ENCODE measurements around the gene WFDC2.

WFDC2 gene

DNA sequence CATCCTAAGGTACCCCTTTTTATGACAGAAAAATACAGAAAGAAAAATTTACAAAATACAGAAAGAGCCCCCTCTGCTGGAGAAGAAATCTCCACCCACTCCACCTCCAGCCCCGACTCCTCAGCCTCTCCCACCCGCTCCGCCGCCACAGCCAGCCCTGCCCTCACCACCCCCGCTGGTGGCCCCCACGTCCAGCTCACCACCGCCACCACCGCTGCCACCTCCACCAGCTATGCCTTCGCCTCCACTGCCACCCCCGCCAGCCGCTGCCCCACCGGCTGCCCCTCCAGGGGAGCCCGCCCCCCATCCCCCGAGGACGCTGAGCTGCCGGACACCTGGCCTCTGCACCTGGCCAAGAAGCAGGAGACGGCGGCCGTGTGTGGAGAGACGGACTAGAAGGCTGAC, 17.7 kb downstream of the WFDC2 start:
- no peak overlapping the region for H3K9ac ChIP-seq (ENCODE audit: low read depth, low read length, poor library complexity)
- H2BK15ac ChIP-seq (ENCODE audit: low read length) = peak overlapping the region; percentile 96
- H2BK5ac ChIP-seq (ENCODE audit: low read length) = no peak overlapping the region
- H3K9me3 ChIP-seq (replicated peaks in 1 of 2; ENCODE audit: control insufficient read depth in 2 of 2, insufficient read depth in 1 of 2, low read depth in 1 of 2, low read length in 2 of 2) = no peaks in the 10 kb centered on the region
- H3K27ac ChIP-seq (replicated peaks; ENCODE audit: low read length) = no peak overlapping the region
- WGBS, 2 donors (ENCODE audit: extremely low coverage in 2 of 2, insufficient read length in 2 of 2, insufficient replicate concordance in 1 of 2) = no CpG with 5 or more reads among the region's 20 CpGs
- no peak overlapping the region for H2BK120ac ChIP-seq (ENCODE audit: low read depth, low read length)
- H3K18ac ChIP-seq (ENCODE audit: low read length) = no peak overlapping the region
- peak overlapping the region; percentile 87 for H4K8ac ChIP-seq (ENCODE audit: low read depth, low read length)
- H2BK12ac ChIP-seq (ENCODE audit: low read length) = no peak overlapping the region
- peak overlapping the region; percentile 20 for H3K23ac ChIP-seq (ENCODE audit: low read depth, low read length, poor library complexity)
- H3K27me3 ChIP-seq (ENCODE audit: control insufficient read depth in 3 of 3, insufficient read depth in 3 of 3, low read depth in 1 of 3, low read length in 3 of 3) = peaks cover 0 to 26% (median 2%) of the 10 kb centered on the region in 3 experiments
- H2AFZ ChIP-seq (ENCODE audit: low read length) = no peak overlapping the region
- peaks cover 0 to 7% of the 10 kb centered on the region in 2 donors for H3K4me1 ChIP-seq (ENCODE audit: control insufficient read depth in 2 of 2, insufficient read depth in 1 of 2, low read depth in 1 of 2, low read length in 2 of 2)
- H3K36me3 ChIP-seq (replicated peaks in 1 of 2; ENCODE audit: control insufficient read depth in 2 of 2, insufficient read depth in 2 of 2, low read length in 2 of 2) = no peaks in the 10 kb centered on the region
- no peak overlapping the region for H4K91ac ChIP-seq (ENCODE audit: low read depth, low read length, poor library complexity)
- no peak overlapping the region for H3K4me3 ChIP-seq (ENCODE audit: low read length in 2 of 2)
- no peaks in the 10 kb centered on the region for H3K79me1 ChIP-seq (ENCODE audit: low read depth, low read length)
- no peak overlapping the region for H3K14ac ChIP-seq (ENCODE audit: low read length)
- no peak for DNase-seq (ENCODE audit: low spot score)
- peak overlapping the region; percentile 41 for H3K4me2 ChIP-seq (ENCODE audit: insufficient read depth, low read length, poor library complexity, severe bottlenecking)
- no peak overlapping the region for H2AK5ac ChIP-seq (ENCODE audit: low read depth, low read length)
- no peak overlapping the region for H3K4ac ChIP-seq (ENCODE audit: low read length)

DNA sequence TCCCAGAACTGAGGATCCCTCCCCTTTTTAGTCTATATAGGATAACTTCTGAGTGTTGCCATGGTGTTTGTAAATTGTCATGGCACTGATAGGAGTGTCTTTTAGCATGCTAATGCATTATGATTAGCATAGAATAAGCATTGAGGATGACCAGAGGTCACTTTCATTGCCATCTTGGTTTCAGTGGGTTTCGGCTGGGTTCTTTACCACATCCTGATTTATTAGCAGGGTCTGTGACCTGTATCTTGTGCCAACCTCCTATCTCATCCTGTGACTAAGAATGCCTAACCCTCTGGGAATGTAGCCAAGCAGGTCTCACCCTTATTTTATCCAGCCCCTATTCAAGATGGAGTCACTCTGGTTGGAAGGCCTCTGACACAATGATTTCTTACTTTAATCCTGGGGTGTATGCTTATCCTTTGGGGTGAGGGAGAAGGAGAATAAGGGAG, 19.6 kb downstream of the WFDC2 start:
- Histone ChIP-seq H4K91ac (ENCODE audit: low read depth, low read length, poor library complexity) (no peak overlapping the region), H4K8ac (ENCODE audit: low read depth, low read length) (no peak overlapping the region), H3K4me1 (ENCODE audit: control insufficient read depth in 2 of 2, insufficient read depth in 1 of 2, low read depth in 1 of 2, low read length in 2 of 2) (peaks cover 0 to 7% of the 10 kb centered on the region in 2 donors), H3K14ac (ENCODE audit: low read length) (no peak overlapping the region), H3K27ac (replicated peaks; ENCODE audit: low read length) (no peak overlapping the region), H2BK120ac (ENCODE audit: low read depth, low read length) (no peak overlapping the region), H3K4me3 (ENCODE audit: low read length in 2 of 2) (no peak overlapping the region), H3K23ac (ENCODE audit: low read depth, low read length, poor library complexity) (no peak overlapping the region), H3K9ac (ENCODE audit: low read depth, low read length, poor library complexity) (no peak overlapping the region), H3K9me3 (replicated peaks in 1 of 2; ENCODE audit: control insufficient read depth in 2 of 2, insufficient read depth in 1 of 2, low read depth in 1 of 2, low read length in 2 of 2) (no peaks in the 10 kb centered on the region), H3K18ac (ENCODE audit: low read length) (no peak overlapping the region), H3K27me3 (ENCODE audit: control insufficient read depth in 3 of 3, insufficient read depth in 3 of 3, low read depth in 1 of 3, low read length in 3 of 3) (peaks cover 0 to 23% (median 2%) of the 10 kb centered on the region in 3 experiments), H2BK15ac (ENCODE audit: low read length) (no peak overlapping the region), H3K36me3 (replicated peaks in 1 of 2; ENCODE audit: control insufficient read depth in 2 of 2, insufficient read depth in 2 of 2, low read length in 2 of 2) (no peaks in the 10 kb centered on the region), H3K4ac (ENCODE audit: low read length) (no peak overlapping the region), H2AK5ac (ENCODE audit: low read depth, low read length) (no peak overlapping the region), H3K4me2 (ENCODE audit: insufficient read depth, low read length, poor library complexity, severe bottlenecking) (no peak overlapping the region), H2BK5ac (ENCODE audit: low read length) (no peak overlapping the region), H2BK12ac (ENCODE audit: low read length) (no peak overlapping the region), H2AFZ (ENCODE audit: low read length) (no peak overlapping the region), H3K79me1 (ENCODE audit: low read depth, low read length) (no peaks in the 10 kb centered on the region)
- DNase-seq (ENCODE audit: low spot score) = no peak
- WGBS, 2 donors (ENCODE audit: extremely low coverage in 2 of 2, insufficient read length in 2 of 2, insufficient replicate concordance in 1 of 2) = no CpG with 5 or more reads among the region's 1 CpG

GRCh38 chr20:45495501-45495941, 26.0 kb downstream of the WFDC2 start:
- Histone ChIP-seq H3K27ac (replicated peaks; ENCODE audit: low read length) (no peak overlapping the region), H2BK15ac (ENCODE audit: low read length) (no peak overlapping the region), H3K4me3 (ENCODE audit: low read length in 2 of 2) (no peak overlapping the region), H2AK5ac (ENCODE audit: low read depth, low read length) (no peak overlapping the region), H3K4me1 (ENCODE audit: control insufficient read depth in 2 of 2, insufficient read depth in 1 of 2, low read depth in 1 of 2, low read length in 2 of 2) (no peaks in the 10 kb centered on the region), H3K27me3 (ENCODE audit: control insufficient read depth in 3 of 3, insufficient read depth in 3 of 3, low read depth in 1 of 3, low read length in 3 of 3) (peaks cover 0 to 8% (median 0%) of the 10 kb centered on the region in 3 experiments), H3K9ac (ENCODE audit: low read depth, low read length, poor library complexity) (no peak overlapping the region), H3K18ac (ENCODE audit: low read length) (no peak overlapping the region), H2AFZ (ENCODE audit: low read length) (no peak overlapping the region), H2BK120ac (ENCODE audit: low read depth, low read length) (no peak overlapping the region), H3K9me3 (replicated peaks in 1 of 2; ENCODE audit: control insufficient read depth in 2 of 2, insufficient read depth in 1 of 2, low read depth in 1 of 2, low read length in 2 of 2) (no peaks in the 10 kb centered on the region), H3K36me3 (replicated peaks in 1 of 2; ENCODE audit: control insufficient read depth in 2 of 2, insufficient read depth in 2 of 2, low read length in 2 of 2) (no peaks in the 10 kb centered on the region), H3K14ac (ENCODE audit: low read length) (no peak overlapping the region), H2BK5ac (ENCODE audit: low read length) (no peak overlapping the region), H3K4ac (ENCODE audit: low read length) (no peak overlapping the region), H3K4me2 (ENCODE audit: insufficient read depth, low read length, poor library complexity, severe bottlenecking) (no peak overlapping the region), H3K23ac (ENCODE audit: low read depth, low read length, poor library complexity) (no peak overlapping the region), H3K79me1 (ENCODE audit: low read depth, low read length) (no peaks in the 10 kb centered on the region), H2BK12ac (ENCODE audit: low read length) (no peak overlapping the region), H4K8ac (ENCODE audit: low read depth, low read length) (no peak overlapping the region), H4K91ac (ENCODE audit: low read depth, low read length, poor library complexity) (no peak overlapping the region)
- no peak for DNase-seq (ENCODE audit: low spot score)
- WGBS, 2 donors (ENCODE audit: extremely low coverage in 2 of 2, insufficient read length in 2 of 2, insufficient replicate concordance in 1 of 2) = no CpG with 5 or more reads among the region's 1 CpG

GRCh38 chr20:45496166-45496565, 26.6 kb downstream of the WFDC2 start:
- peaks cover 0 to 10% (median 0%) of the 10 kb centered on the region in 3 experiments for H3K27me3 ChIP-seq (ENCODE audit: control insufficient read depth in 3 of 3, insufficient read depth in 3 of 3, low read depth in 1 of 3, low read length in 3 of 3)

More at GRCh38 chr20:45496166-45496565, 26.6 kb downstream of the WFDC2 start:
- H4K8ac ChIP-seq (ENCODE audit: low read depth, low read length) = no peak overlapping the region
- H3K4me1 ChIP-seq (ENCODE audit: control insufficient read depth in 2 of 2, insufficient read depth in 1 of 2, low read depth in 1 of 2, low read length in 2 of 2) = no peaks in the 10 kb centered on the region
- no peaks in the 10 kb centered on the region for H3K79me1 ChIP-seq (ENCODE audit: low read depth, low read length)
- H3K27ac ChIP-seq (replicated peaks; ENCODE audit: low read length) = no peak overlapping the region
- no peak overlapping the region for H3K4me2 ChIP-seq (ENCODE audit: insufficient read depth, low read length, poor library complexity, severe bottlenecking)
- no peak overlapping the region for H3K4ac ChIP-seq (ENCODE audit: low read length)
- no peak for DNase-seq (ENCODE audit: low spot score)
- no peak overlapping the region for H3K9ac ChIP-seq (ENCODE audit: low read depth, low read length, poor library complexity)
- no CpG with 5 or more reads among the region's 3 CpGs for WGBS, 2 donors (ENCODE audit: extremely low coverage in 2 of 2, insufficient read length in 2 of 2, insufficient replicate concordance in 1 of 2)
- H3K4me3 ChIP-seq (ENCODE audit: low read length in 2 of 2) = no peak overlapping the region
- no peak overlapping the region for H3K18ac ChIP-seq (ENCODE audit: low read length)
- H2BK15ac ChIP-seq (ENCODE audit: low read length) = no peak overlapping the region
- no peak overlapping the region for H2BK120ac ChIP-seq (ENCODE audit: low read depth, low read length)
- H2AFZ ChIP-seq (ENCODE audit: low read length) = no peak overlapping the region
- H2AK5ac ChIP-seq (ENCODE audit: low read depth, low read length) = no peak overlapping the region
- H3K9me3 ChIP-seq (replicated peaks in 1 of 2; ENCODE audit: control insufficient read depth in 2 of 2, insufficient read depth in 1 of 2, low read depth in 1 of 2, low read length in 2 of 2) = no peaks in the 10 kb centered on the region
- H3K14ac ChIP-seq (ENCODE audit: low read length) = no peak overlapping the region
- H2BK5ac ChIP-seq (ENCODE audit: low read length) = no peak overlapping the region
- H2BK12ac ChIP-seq (ENCODE audit: low read length) = no peak overlapping the region
- no peak overlapping the region for H3K23ac ChIP-seq (ENCODE audit: low read depth, low read length, poor library complexity)
- H4K91ac ChIP-seq (ENCODE audit: low read depth, low read length, poor library complexity) = no peak overlapping the region
- H3K36me3 ChIP-seq (replicated peaks in 1 of 2; ENCODE audit: control insufficient read depth in 2 of 2, insufficient read depth in 2 of 2, low read length in 2 of 2) = no peaks in the 10 kb centered on the region

Data from neuronal stem cell (in vitro differentiated cells).